Hepatocyte (in vitro differentiated cells): ENCODE data around the gene CHRDL1.

Source experiments
- EZH2 ChIP-seq: fragments of 200-600 bp; sonication (generic); IDR thresholded peaks from 2 replicates; pipeline ENCODE4 v1.6.1; 2016; ENCODE audit warnings: antibody characterized with exemption, mild to moderate bottlenecking, borderline replicate concordance
- EZH2phosphoT487 ChIP-seq: fragments of 200-600 bp; sonication (generic); IDR thresholded peaks from one replicate; pipeline ENCODE4 v1.6.1; 2018; ENCODE audit warnings: antibody characterized with exemption, mild to moderate bottlenecking, low read depth, moderate library complexity; ENCODE audit not compliant: unreplicated experiment, severe bottlenecking
- TF ChIP-seq, protein P1 (sequence below): fragments of 200-600 bp; sonication (generic); IDR thresholded peaks from 2 replicates; pipeline ENCODE4 v1.5.1; 2016; ENCODE audit warnings: antibody characterized with exemption, mild to moderate bottlenecking; ENCODE audit not compliant: poor library complexity

DNA sequence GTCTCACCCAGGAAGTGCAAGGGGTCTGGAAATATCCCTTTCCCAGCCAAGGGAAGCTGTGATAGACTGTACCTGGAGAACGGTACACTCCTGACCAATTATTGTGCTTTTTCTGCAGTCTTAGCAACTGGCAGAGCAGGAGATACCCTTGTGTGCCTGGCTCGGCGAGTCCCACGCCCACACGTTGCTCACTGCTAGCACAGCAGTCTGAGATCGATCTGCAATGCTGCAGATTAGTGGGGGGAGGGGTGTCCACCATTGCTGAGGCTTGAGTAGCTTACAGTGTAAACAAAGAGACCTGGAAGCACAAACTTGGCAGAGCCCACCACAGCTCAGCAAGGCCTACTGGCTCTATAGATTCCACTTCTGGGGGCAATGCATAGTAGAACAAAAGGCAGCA, 138.5 kb downstream of the CHRDL1 start:
- TF ChIP-seq, protein P1, sequence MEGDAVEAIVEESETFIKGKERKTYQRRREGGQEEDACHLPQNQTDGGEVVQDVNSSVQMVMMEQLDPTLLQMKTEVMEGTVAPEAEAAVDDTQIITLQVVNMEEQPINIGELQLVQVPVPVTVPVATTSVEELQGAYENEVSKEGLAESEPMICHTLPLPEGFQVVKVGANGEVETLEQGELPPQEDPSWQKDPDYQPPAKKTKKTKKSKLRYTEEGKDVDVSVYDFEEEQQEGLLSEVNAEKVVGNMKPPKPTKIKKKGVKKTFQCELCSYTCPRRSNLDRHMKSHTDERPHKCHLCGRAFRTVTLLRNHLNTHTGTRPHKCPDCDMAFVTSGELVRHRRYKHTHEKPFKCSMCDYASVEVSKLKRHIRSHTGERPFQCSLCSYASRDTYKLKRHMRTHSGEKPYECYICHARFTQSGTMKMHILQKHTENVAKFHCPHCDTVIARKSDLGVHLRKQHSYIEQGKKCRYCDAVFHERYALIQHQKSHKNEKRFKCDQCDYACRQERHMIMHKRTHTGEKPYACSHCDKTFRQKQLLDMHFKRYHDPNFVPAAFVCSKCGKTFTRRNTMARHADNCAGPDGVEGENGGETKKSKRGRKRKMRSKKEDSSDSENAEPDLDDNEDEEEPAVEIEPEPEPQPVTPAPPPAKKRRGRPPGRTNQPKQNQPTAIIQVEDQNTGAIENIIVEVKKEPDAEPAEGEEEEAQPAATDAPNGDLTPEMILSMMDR = no peak
- TF ChIP-seq EZH2 = no peak
- TF ChIP-seq EZH2phosphoT487 = no peak
